Measurements from ENCODE around the gene TGM1. TPM values are rescaled to one million over a fixed set of nuclear protein-coding genes. Genes with fewer than 3 reads are reported as not detected.

The TGM1 gene
- total and polyA plus RNA-seq, 4 donors: 0.28 to 1.5 (median 0.76) TPM

GRCh38 chr14:24252289-24253124, 10.5 kb downstream of the TGM1 start:
- Histone ChIP-seq H3K4me1 (ENCODE audit: control insufficient read depth in 4 of 4, insufficient read depth in 4 of 4, low read length in 3 of 4) (no peaks in the 10 kb centered on the region), H3K4me3 (ENCODE audit: low read depth in 1 of 3, low read length in 3 of 3) (no peak overlapping the region), H3K27me3 (ENCODE audit: control insufficient read depth in 4 of 4, insufficient read depth in 4 of 4, low read length in 3 of 4) (no peaks in the 10 kb centered on the region), H3K36me3 (ENCODE audit: control insufficient read depth in 4 of 4, insufficient read depth in 3 of 4, low read depth in 1 of 4, low read length in 3 of 4) (peaks cover 0 to 7% (median 1%) of the 10 kb centered on the region in 4 donors), H3K9me3 (ENCODE audit: control insufficient read depth in 4 of 4, low read length in 3 of 4) (no peaks in the 10 kb centered on the region), H3K9ac (ENCODE audit: low read depth in 1 of 2, low read length in 2 of 2) (no peak overlapping the region), H3K27ac (ENCODE audit: low read depth in 1 of 2, low read length in 2 of 2) (no peak overlapping the region)
- WGBS: 95% methylated on average over 11 of the region's 11 CpGs
- DNase-seq (ENCODE audit: low spot score): no peak
- TF ChIP-seq JUND (IDR thresholded peaks at IDR 0.05) (no peak), GABPA (IDR thresholded peaks at IDR 0.05 in 1 of 2, conservative IDR thresholded peaks at IDR 0.05 in 1 of 2) (no peak), REST (IDR thresholded peaks at IDR 0.05) (no peak)

DNA sequence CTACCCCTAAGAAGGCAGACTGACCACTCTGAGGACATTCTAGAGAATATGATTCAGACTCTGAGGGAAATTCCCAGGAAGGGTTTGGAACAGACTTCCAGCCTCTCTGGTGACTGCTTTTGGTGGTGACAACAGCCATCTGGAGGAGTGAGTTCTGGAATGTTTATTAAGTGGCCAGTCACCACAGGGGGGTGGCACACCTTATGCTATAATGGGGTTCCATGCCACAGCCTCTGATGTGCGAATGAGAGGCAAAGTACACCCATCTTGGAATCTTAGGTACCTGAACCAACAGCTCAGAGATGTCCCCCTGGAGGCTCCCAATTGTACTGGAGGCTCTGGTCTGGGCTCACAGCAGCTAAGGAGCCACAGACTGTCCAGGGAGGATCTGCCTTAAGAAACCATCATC, 11.1 kb downstream of the TGM1 start:
- peaks cover 0 to 7% (median 1%) of the 10 kb centered on the region in 4 donors for H3K36me3 ChIP-seq (ENCODE audit: control insufficient read depth in 4 of 4, insufficient read depth in 3 of 4, low read depth in 1 of 4, low read length in 3 of 4)
- H3K4me3 ChIP-seq (ENCODE audit: low read depth in 1 of 3, low read length in 3 of 3): no peak overlapping the region
- no peaks in the 10 kb centered on the region for H3K9me3 ChIP-seq (ENCODE audit: control insufficient read depth in 4 of 4, low read length in 3 of 4)
- peaks cover 0 to 3% (median 0%) of the 10 kb centered on the region in 4 donors for H3K4me1 ChIP-seq (ENCODE audit: control insufficient read depth in 4 of 4, insufficient read depth in 4 of 4, low read length in 3 of 4)
- TF ChIP-seq YY1 (IDR thresholded peaks at IDR 0.05): no peak
- no peak for TF ChIP-seq ZBTB33 (IDR thresholded peaks at IDR 0.05)
- TF ChIP-seq CTCF (IDR thresholded peaks at IDR 0.05; ENCODE audit: low read depth, low read length, missing input control): no peak
- no peak for TF ChIP-seq NR2F2 (IDR thresholded peaks at IDR 0.05)
- TF ChIP-seq JUND (IDR thresholded peaks at IDR 0.05): no peak
- TF ChIP-seq GABPA (IDR thresholded peaks at IDR 0.05 in 1 of 2, conservative IDR thresholded peaks at IDR 0.05 in 1 of 2): no peak
- no peak for TF ChIP-seq MAX (IDR thresholded peaks at IDR 0.05)
- no peak for TF ChIP-seq EGR1 (IDR thresholded peaks at IDR 0.05; ENCODE audit: low read depth in 2 of 2)
- TF ChIP-seq, protein P1, sequence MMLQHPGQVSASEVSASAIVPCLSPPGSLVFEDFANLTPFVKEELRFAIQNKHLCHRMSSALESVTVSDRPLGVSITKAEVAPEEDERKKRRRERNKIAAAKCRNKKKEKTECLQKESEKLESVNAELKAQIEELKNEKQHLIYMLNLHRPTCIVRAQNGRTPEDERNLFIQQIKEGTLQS (IDR thresholded peaks at IDR 0.05): no peak
- no peaks in the 10 kb centered on the region for H3K27me3 ChIP-seq (ENCODE audit: control insufficient read depth in 4 of 4, insufficient read depth in 4 of 4, low read length in 3 of 4)
- no peak overlapping the region for H3K9ac ChIP-seq (ENCODE audit: low read depth in 1 of 2, low read length in 2 of 2)
- 94% methylated on average over 1 of the region's 1 CpG for WGBS
- no peak overlapping the region for H3K27ac ChIP-seq (ENCODE audit: low read depth in 1 of 2, low read length in 2 of 2)
- DNase-seq (ENCODE audit: low spot score): no peak

All from liver (tissue), 9 donors.